ENCODE data around the gene AMOTL1.

DNA sequence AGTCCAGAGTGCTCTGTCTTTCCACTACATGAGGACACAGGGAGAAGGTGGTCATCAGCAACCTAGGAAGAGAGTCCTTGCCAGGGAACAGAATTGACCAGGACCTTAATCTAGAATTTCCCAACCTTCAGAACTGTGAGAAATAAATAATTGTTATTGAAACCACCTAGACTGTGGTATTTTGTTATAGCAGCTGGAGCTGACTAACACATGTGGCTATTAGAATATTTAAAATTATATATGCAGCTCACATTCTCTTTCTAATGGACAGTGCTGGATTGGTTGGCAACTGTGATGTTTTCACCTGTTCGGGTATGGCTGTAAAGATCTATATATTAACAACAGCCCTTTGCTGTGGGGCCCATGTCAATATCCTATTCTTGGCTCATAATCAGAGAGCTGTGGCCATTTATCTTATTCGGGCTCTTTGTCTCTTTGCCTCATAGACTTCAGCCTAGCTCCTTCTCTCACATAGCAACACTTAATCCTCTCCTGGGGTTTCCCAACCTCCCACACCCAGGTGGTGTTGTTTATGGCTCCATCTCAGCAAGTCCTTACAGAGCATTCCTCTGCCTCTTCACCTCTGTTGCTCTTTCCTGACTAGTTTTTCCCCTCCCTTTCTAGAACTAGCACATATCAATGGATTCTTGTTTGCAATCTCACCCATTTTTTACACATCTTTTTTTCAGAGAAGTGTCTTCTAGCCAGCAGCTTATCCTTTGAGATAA is 46.4 kb upstream of the AMOTL1 start:
- TF ChIP-seq, protein P1, sequence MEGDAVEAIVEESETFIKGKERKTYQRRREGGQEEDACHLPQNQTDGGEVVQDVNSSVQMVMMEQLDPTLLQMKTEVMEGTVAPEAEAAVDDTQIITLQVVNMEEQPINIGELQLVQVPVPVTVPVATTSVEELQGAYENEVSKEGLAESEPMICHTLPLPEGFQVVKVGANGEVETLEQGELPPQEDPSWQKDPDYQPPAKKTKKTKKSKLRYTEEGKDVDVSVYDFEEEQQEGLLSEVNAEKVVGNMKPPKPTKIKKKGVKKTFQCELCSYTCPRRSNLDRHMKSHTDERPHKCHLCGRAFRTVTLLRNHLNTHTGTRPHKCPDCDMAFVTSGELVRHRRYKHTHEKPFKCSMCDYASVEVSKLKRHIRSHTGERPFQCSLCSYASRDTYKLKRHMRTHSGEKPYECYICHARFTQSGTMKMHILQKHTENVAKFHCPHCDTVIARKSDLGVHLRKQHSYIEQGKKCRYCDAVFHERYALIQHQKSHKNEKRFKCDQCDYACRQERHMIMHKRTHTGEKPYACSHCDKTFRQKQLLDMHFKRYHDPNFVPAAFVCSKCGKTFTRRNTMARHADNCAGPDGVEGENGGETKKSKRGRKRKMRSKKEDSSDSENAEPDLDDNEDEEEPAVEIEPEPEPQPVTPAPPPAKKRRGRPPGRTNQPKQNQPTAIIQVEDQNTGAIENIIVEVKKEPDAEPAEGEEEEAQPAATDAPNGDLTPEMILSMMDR (IDR thresholded peaks at IDR 0.05) = no peak
- TF ChIP-seq POLR2A (IDR thresholded peaks at IDR 0.05) = no peak

Data from right lobe of liver (tissue), 4 donors.